Fibroblast of skin of left biceps (primary cell): ENCODE measurements around the gene UNC13C.
"Not testable (repeated sequence)": the region's sequence is repeated elsewhere in the genome, so short reads cannot be mapped to it uniquely, and the experiment has no call there.

ENCODE experiments used
- DNase-seq, 2 experiments: peaks; one replicate each; pipeline ENCODE4 v3.0.0-alpha.2; 2013; ENCODE audit warnings: low read depth in 2 of 2

The UNC13C gene

GRCh38 chr15:53978253-53978906, at the start of gene UNC13C:
UNC13C (plus strand) TSS chr15:53978441; CDS start chr15:54012904, 34,463 bp downstream.
- DNase-seq = no peak

GRCh38 chr15:53936137-53936536, 42.1 kb upstream of the UNC13C start:
- no peak for DNase-seq

DNA sequence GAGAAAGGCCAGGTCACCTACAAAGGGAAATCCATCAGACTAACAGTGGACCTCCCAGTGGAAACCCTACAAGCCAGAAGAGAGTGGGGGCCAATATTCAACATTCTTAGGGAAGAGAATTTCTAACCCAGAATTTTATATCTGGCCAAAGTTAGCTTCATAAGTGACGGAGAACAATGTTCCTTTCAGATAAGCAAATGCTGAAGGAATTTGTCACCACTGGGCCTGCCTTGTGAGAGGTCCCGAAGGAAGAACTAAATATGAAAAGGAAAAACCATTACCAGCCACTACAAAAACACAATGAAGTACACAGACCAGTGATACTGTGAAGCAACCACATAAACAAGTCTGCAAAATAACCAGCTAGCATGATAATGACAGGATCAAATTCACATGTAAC, 40.6 kb upstream of the UNC13C start:
- DNase-seq = not testable (repeated sequence)

GRCh38 chr15:53950572-53950971, 27.7 kb upstream of the UNC13C start:
- DNase-seq = no peak

- no peak for DNase-seq
These were observed 22.8 kb upstream of the UNC13C start for GRCh38 chr15:53955396-53955795.

DNA sequence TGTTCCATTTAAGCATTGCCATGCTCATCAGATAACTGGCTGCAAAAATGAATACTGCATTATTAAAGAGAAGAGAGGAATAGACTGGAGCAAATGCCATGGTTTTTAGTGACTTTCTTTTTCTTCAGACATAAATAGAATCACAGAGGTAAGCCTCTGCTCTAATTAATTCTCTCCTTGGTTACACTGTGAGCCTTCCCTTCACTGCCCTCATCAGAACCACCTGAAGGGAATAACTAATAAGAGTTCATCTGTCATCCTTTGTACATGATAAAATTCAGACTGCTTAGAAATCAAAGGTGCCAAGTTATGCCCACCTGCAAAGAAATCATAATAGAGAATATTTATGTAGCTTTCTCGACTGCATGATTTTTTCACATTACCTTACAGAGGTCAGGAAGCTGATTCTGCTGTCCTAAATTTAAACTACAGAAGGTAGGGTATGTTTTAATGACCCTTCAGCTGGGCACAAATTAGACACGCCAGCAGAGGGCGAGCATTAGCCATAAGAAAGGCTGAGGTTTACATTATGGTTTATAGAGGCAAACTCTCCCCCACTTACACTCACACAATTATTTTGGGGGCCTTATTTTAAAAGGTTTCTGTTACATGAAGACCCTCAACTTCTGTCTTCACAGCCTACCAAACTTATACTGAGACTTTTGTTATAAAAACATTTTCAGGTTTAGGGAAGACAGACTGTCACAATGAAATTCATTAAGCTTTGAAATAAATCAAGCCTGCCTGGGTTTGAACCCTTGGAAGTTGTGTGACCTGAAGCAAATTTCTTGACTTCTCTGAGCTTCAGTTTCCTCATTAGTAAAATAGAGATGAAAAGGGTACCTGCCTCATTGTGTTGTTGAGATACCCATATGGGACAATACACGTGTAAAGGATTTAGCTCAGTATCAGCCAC, 15.3 kb upstream of the UNC13C start:
- DNase-seq = no peak

DNA sequence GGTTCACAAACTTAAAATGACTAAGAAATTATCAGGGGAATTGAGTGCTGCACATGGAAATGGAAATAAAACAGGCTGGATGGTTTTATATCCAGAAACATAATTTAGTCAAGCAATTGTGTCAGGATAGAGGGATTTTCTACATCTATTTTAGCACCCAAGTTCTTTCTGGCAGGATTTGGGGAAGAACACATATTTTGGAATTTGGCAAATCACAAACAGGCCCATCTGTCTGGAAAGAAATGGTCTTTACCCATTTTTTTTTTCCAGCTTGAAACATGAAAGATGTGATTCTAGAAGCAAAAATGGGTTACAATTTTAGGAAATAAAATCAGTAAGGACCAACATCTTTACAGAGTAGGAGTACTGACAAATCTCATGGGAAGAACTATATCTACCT, 14.4 kb upstream of the UNC13C start:
- no peak for DNase-seq

- no peak for DNase-seq
These were observed 4.1 kb upstream of the UNC13C start for GRCh38 chr15:53974121-53974520.

DNA sequence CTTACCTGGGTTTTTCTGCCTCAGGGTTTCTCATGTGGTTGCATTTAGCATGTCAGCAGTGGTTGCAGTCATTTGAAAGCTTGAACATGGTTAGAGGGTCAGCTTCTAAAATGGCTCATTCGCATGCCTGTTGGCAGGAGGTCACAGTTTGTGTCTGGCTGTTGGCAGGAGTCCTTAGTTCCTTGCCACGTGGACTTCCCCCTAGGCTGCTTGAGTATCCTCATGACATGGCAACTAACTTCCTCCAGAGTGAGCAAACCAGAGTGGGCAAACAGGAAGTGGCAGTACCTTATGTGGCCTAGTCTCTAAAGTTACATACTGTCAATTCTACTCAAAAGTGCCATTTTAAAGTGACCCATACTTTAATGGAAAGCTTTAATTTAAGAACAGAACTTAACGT, 3.4 kb upstream of the UNC13C start:
- DNase-seq = no peak

GRCh38 chr15:53976844-53977392, 1.3 kb upstream of the UNC13C start:
- DNase-seq = no peak

GRCh38 chr15:53979051-53979788, 979 bp downstream of the UNC13C start:
- DNase-seq = no peak

- no peak for DNase-seq
These were observed 1.8 kb downstream of the UNC13C start for GRCh38 chr15:53980021-53980420.

- DNase-seq = no peak
These were observed 3.9 kb downstream of the UNC13C start for GRCh38 chr15:53982071-53982680.

- DNase-seq = no peak
These were observed 4.6 kb downstream of the UNC13C start for GRCh38 chr15:53982876-53983275.

- no peak for DNase-seq
These were observed 6.0 kb downstream of the UNC13C start for GRCh38 chr15:53984221-53984620.

DNA sequence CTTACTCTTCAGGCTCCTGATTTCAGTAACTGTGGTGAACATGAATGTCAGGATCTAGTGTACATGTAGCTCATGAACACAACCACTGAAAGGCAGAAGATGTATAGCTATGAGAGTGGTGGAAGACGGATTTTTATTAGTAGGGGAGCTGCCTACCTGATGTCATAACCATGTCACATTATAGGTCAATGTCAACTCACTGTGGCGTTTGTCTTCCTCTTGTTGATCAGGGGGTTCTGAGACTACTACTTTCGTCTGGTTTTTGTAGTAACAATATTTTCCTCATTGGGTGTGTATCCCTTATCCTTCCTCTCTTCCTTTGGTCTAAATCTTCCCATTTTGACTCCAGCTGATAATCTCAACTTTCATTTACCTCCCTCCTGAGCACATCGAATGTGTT, 7.3 kb downstream of the UNC13C start:
- DNase-seq = no peak

DNA sequence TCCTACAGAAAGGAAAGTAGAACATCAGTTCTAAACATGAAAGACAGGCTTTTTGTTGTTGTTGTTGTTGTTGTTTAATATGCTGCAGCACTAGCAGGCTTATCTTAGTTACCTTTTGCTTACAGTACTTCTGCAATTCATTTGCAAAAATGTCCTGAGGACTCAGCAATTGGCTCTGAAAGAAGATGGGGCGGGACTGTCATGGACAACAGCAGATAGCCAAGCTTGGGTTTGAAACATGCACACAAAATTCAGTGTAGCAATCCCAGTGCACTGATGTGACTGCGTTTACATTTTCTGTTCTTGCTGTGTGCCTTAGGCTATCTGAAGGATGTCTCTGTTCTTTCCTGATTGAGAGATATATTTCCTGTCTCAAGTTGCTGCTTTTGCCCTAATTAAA, 9.2 kb downstream of the UNC13C start:
- no peak for DNase-seq

GRCh38 chr15:54007256-54007655, 29.0 kb downstream of the UNC13C start:
- no peak for DNase-seq

GRCh38 chr15:54011656-54012055, 33.4 kb downstream of the UNC13C start:
- no peak for DNase-seq

- no peak for DNase-seq
These were observed 35.9 kb downstream of the UNC13C start for GRCh38 chr15:54014067-54014655.

- no peak for DNase-seq
These were observed 39.0 kb downstream of the UNC13C start for GRCh38 chr15:54017251-54017650.
